HepG2 (cell line): ENCODE data around the gene CLDN7. TPM values are rescaled to one million over a fixed set of nuclear protein-coding genes. Genes with fewer than 3 reads are reported as not detected.
"Not testable (repeated sequence)": the region's sequence is repeated elsewhere in the genome, so short reads cannot be mapped to it uniquely, and the experiment has no call there.

ENCODE experiments used
- ATAC-seq: fragments of 200-7000 bp; cut with Tn5 transposase; 3 replicates; pipeline ENCODE4 v1.9.1; 2020; ENCODE audit warnings: mild to moderate bottlenecking, moderate library complexity
- BruUV-seq: library from RNA; stranded (reverse); fragments of 400-500 nt; replicated peaks from 2 replicates; lab custom pipeline; 2021; lab: Mats Ljungman, UMichigan
- CTCF ChIA-PET: fragments of 300-600 bp; formaldehyde crosslinking; extraction: SDS; loops from one replicate; lab custom pipeline; 2021; ENCODE audit warnings: low total read pairs, inconsistent platforms, low intra/inter-chr PET ratio; lab: Yijun Ruan, JAX
- POLR2A ChIA-PET: fragments of 350-600 bp; sonication (Branson Sonifier 250); formaldehyde crosslinking; loops from one replicate; lab custom pipeline; 2020; ENCODE audit warnings: antibody characterized with exemption, inconsistent platforms; lab: Yijun Ruan, JAX
- DNase-seq: peaks from one replicate; pipeline ENCODE4 v3.0.0-alpha.2; 2015; ENCODE audit warnings: low spot score
- FAIRE-seq: peaks from 3 replicates; lab custom pipeline; 2011; peaks lifted over from hg19 to GRCh38; lab: Jason Lieb, UNC
- H2AFZ ChIP-seq: one replicate; pipeline ENCODE4 v1.6.1; 2011; ENCODE audit warnings: low read length, inconsistent platforms
- H3K27ac ChIP-seq: fragments of 300-600 bp; 3 replicates; pipeline ENCODE4 v1.8.0; 2011; ENCODE audit warnings: mixed run types, mild to moderate bottlenecking, mixed read lengths, low read length, inconsistent platforms; ENCODE audit not compliant: insufficient read depth; ENCODE audit errors: extremely low read length
- H3K27me3 ChIP-seq, 2 experiments: fragments of 200-600 bp in 1 of 2; 2 replicates in 1 of 2; 3 replicates in 1 of 2; pipeline versions ENCODE4 v1.6.0 to v1.8.0; 2011; ENCODE audit warnings: low read length in 2 of 2, mild to moderate bottlenecking in 2 of 2, moderate library complexity in 2 of 2, inconsistent platforms in 1 of 2; ENCODE audit not compliant: insufficient read depth in 2 of 2, control insufficient read depth in 1 of 2
- H3K36me3 ChIP-seq, 2 experiments: fragments of 200-600 bp in 1 of 2; replicated peaks in 1 of 2; 2 replicates in 1 of 2; 3 replicates in 1 of 2; pipeline versions ENCODE4 v1.5.1 to v1.8.0; 2011; ENCODE audit warnings: low read length in 2 of 2, inconsistent platforms in 1 of 2; ENCODE audit not compliant: insufficient read depth in 2 of 2, control insufficient read depth in 1 of 2
- H3K4me1 ChIP-seq: 2 replicates; pipeline ENCODE4 v1.5.1; 2012; ENCODE audit warnings: low read length, inconsistent platforms; ENCODE audit not compliant: insufficient read depth
- H3K4me2 ChIP-seq: 2 replicates; pipeline ENCODE4 v1.6.0; 2011; ENCODE audit warnings: low read depth, low read length, inconsistent platforms
- H3K4me3 ChIP-seq, 3 experiments: fragments of 200-600 bp in 1 of 3; sonication (generic), shearing (Covaris generic) in 1 of 3; replicated peaks in 1 of 3; 2 replicates each; pipeline ENCODE4 v1.5.1; 2011 to 2016; ENCODE audit warnings: low read length in 3 of 3, inconsistent platforms in 2 of 3, low read depth in 2 of 3, mild to moderate bottlenecking in 2 of 3, control low read depth in 1 of 3, mixed read lengths in 1 of 3; ENCODE audit not compliant: insufficient read depth in 1 of 3
- H3K79me2 ChIP-seq: one replicate; pipeline ENCODE4 v1.6.1; 2011; ENCODE audit warnings: low read length, inconsistent platforms; ENCODE audit not compliant: insufficient read depth
- H3K9ac ChIP-seq: 2 replicates; pipeline ENCODE4 v1.6.0; 2011; ENCODE audit warnings: mild to moderate bottlenecking, low read depth, low read length, inconsistent platforms; ENCODE audit not compliant: insufficient read depth
- H3K9me3 ChIP-seq: 2 replicates; pipeline ENCODE4 v1.5.1; 2012; ENCODE audit warnings: mild to moderate bottlenecking, low read length
- H4K20me1 ChIP-seq: 2 replicates; pipeline ENCODE4 v1.6.0; 2011; ENCODE audit warnings: inconsistent platforms, mild to moderate bottlenecking, low read length, moderate library complexity; ENCODE audit not compliant: insufficient read depth
- ARNT2 ChIP-seq: sonication (generic); formaldehyde crosslinking; IDR thresholded peaks from 2 replicates; pipeline ENCODE4 v1.8.0; 2022; ENCODE audit warnings: mild to moderate bottlenecking, low read depth, missing genetic modification reagents, moderate library complexity
- CHD2 ChIP-seq: IDR thresholded peaks from 2 replicates; pipeline ENCODE4 v1.6.1; 2011; ENCODE audit warnings: low read depth, low read length, improper control_type of control experiment
- HNRNPL ChIP-seq: fragments of 200-400 bp; formaldehyde crosslinking; IDR thresholded peaks from 2 replicates; pipeline ENCODE4 v1.6.1; 2017; ENCODE audit warnings: mild to moderate bottlenecking, low read depth, low read length
- ZFAT ChIP-seq: sonication (generic); formaldehyde crosslinking; conservative IDR thresholded peaks from 2 replicates; pipeline ENCODE4 v1.8.1; 2023; ENCODE audit warnings: missing genetic modification reagents, inconsistent platforms
- ZNF451 ChIP-seq: sonication (generic); formaldehyde crosslinking; IDR thresholded peaks from 2 replicates; pipeline ENCODE4 v1.5.0; 2020; ENCODE audit warnings: mild to moderate bottlenecking, missing genetic modification reagents
- ZSCAN30 ChIP-seq: sonication (generic); formaldehyde crosslinking; IDR thresholded peaks from 2 replicates; pipeline ENCODE4 v1.5.0; 2020; ENCODE audit warnings: mild to moderate bottlenecking, missing genetic modification reagents
- WGBS: methylation state at CpG from one replicate; pipeline ENCODE4 v1.1.6; 2017; ENCODE audit warnings: low lambda C conversion rate; 5-methylcytosine and 5-hydroxymethylcytosine counted together
- in situ Hi-C: cut with HindIII; loops from 2 replicates; pipeline ENCODE4 v1.10.0; 2017; ENCODE audit warnings: low pct_unique_long_range_greater_than_20kb; ENCODE audit not compliant: extremely low pct_ligation_motif_present
- intact Hi-C: fragments of 100-400 bp; cut with micrococcal nuclease; formaldehyde crosslinking; loops from one replicate; pipeline ENCODE4 v1.10.0; 2022; ENCODE audit not compliant: unreplicated experiment
- polyA plus RNA-seq, 8 experiments: library from polyadenylated mRNA; depleted of rRNA in 3 of 8; stranded (reverse) in 7 of 8; unstranded in 1 of 8; fragments of >200 nt; fragmentation: Illumina TruSeq in 4 of 8; extraction: Trizol in 4 of 8; gene quantifications; 2 replicates each; pipeline versions ENCODE4 v1.2.1 to v1.2.3, GENCODE V29; 2011 to 2016; ENCODE audit warnings: low read depth in 4 of 8, missing spikeins in 1 of 8, mixed read lengths in 1 of 8; ENCODE audit not compliant: insufficient read depth in 1 of 8
- total RNA-seq, 5 experiments: library from RNA; depleted of rRNA; stranded (reverse); fragments of >200 nt; fragmentation: Illumina TruSeq; extraction: Trizol; gene quantifications; 2 replicates each; pipeline ENCODE4 v1.2.3, GENCODE V29; 2016; ENCODE audit warnings: low read depth in 1 of 5
- TF ChIP-seq, protein P1 (sequence below): sonication (generic); formaldehyde crosslinking; IDR thresholded peaks from 2 replicates; pipeline ENCODE4 v1.4.0; 2020; ENCODE audit warnings: missing genetic modification reagents

CLDN7 gene
- total and polyA plus RNA-seq, 2 of the 13 experiments (the other 11 are each of a cell fraction or from before 2014, with no cell fraction given) = not detected

DNA sequence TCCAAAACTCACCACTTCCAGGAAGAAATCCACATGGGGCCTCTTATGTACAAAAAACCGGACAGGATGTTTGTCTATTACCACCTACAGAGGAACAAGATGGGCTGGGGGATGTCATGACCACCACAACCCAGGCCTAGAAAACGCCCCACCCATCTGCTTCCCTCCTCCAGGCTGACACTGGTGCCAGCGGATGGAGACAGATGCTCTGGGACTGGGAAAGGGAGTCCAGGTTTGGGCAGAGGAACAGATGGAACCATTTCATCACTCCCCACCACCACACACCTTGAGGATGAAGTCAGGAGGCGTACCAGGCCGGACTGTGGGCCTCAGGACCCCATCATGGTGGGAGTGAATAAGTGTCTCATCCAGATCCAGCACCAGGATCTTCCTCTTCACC, 15.5 kb downstream of the CLDN7 start:
- H3K36me3 ChIP-seq = peaks cover 5 to 27% of the 10 kb centered on the region in 2 experiments; a peak in 4 of 5 replicates
- H3K4me1 ChIP-seq = peaks cover 28% of the 10 kb centered on the region
- H3K9ac ChIP-seq = no peak overlapping the region
- H4K20me1 ChIP-seq = no peaks in the 10 kb centered on the region
- ChIA-PET CTCF (no interaction called here), POLR2A (no interaction called here)
- FAIRE-seq = no peak
- TF ChIP-seq ZSCAN30 (CRISPR knock-in tag) (no peak), ZNF451 (CRISPR knock-in tag) (no peak), ZFAT (CRISPR knock-in tag) (no peak), CHD2 (no peak), HNRNPL (no peak), ARNT2 (CRISPR knock-in tag) (no peak)
- TF ChIP-seq, protein P1, sequence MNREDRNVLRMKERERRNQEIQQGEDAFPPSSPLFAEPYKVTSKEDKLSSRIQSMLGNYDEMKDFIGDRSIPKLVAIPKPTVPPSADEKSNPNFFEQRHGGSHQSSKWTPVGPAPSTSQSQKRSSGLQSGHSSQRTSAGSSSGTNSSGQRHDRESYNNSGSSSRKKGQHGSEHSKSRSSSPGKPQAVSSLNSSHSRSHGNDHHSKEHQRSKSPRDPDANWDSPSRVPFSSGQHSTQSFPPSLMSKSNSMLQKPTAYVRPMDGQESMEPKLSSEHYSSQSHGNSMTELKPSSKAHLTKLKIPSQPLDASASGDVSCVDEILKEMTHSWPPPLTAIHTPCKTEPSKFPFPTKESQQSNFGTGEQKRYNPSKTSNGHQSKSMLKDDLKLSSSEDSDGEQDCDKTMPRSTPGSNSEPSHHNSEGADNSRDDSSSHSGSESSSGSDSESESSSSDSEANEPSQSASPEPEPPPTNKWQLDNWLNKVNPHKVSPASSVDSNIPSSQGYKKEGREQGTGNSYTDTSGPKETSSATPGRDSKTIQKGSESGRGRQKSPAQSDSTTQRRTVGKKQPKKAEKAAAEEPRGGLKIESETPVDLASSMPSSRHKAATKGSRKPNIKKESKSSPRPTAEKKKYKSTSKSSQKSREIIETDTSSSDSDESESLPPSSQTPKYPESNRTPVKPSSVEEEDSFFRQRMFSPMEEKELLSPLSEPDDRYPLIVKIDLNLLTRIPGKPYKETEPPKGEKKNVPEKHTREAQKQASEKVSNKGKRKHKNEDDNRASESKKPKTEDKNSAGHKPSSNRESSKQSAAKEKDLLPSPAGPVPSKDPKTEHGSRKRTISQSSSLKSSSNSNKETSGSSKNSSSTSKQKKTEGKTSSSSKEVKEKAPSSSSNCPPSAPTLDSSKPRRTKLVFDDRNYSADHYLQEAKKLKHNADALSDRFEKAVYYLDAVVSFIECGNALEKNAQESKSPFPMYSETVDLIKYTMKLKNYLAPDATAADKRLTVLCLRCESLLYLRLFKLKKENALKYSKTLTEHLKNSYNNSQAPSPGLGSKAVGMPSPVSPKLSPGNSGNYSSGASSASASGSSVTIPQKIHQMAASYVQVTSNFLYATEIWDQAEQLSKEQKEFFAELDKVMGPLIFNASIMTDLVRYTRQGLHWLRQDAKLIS = no peak
- intact Hi-C loops = no loop called here
- no peak for ATAC-seq
- peaks cover 44% of the 10 kb centered on the region for H3K79me2 ChIP-seq
- no peak overlapping the region for H3K4me3 ChIP-seq
- H3K4me2 ChIP-seq = no peak overlapping the region
- no peaks in the 10 kb centered on the region; a peak in 1 of 5 replicates for H3K27me3 ChIP-seq
- no peak for DNase-seq
- WGBS = 95% methylated on average over 5 of the region's 5 CpGs
- BruUV-seq = no TSS peak
- in situ Hi-C loops = no loop called here
- no peak overlapping the region for H3K27ac ChIP-seq
- H3K9me3 ChIP-seq = no peaks in the 10 kb centered on the region
- no peak overlapping the region for H2AFZ ChIP-seq

DNA sequence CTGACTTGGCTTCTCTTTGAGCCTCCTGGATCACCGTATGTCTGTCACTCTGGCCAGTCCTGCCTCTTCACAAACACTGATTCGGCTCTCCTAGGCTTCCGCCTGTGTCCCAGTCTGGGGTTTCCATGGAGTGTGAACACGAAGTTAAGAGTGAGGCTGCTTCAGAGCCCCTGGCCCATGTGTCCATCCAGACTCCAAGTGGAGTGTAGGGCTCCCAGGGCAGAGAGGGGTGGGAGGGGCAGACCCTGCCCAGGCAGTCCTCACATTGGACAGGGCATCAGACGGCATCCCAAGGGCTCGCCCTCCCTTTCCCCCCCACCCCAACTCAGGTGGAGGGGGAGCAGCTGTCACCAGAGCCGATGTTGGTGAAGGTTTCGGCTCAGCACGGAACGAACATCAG, 18.4 kb downstream of the CLDN7 start:
- BruUV-seq, H3K27ac ChIP-seq, ATAC-seq, H3K9ac ChIP-seq, H3K27me3 ChIP-seq, in situ Hi-C loops, H3K4me2 ChIP-seq, H3K9me3 ChIP-seq, DNase-seq, H4K20me1 ChIP-seq, H2AFZ ChIP-seq, FAIRE-seq, H3K4me3 ChIP-seq: not testable (repeated sequence)
- WGBS = 96% methylated on average over 10 of the region's 10 CpGs
- POLR2A ChIA-PET = interaction anchor here (1.1 to 1.5 kb wide), 2 partner anchors 69 to 129 kb away, joined by 4 read pairs; partner anchors contain the start of gene ASGR2
- Histone ChIP-seq H3K79me2 (peaks cover 42% of the 10 kb centered on the region), H3K36me3 (peaks cover 5 to 27% of the 10 kb centered on the region in 2 experiments; a peak in 4 of 5 replicates), H3K4me1 (peaks cover 28% of the 10 kb centered on the region)
- intact Hi-C loops = loop anchor here (5.0 kb wide), 1 partner anchor 38 kb away; the partner anchor contains the start of gene SLC2A4
- CTCF ChIA-PET = interaction anchor here (1.6 kb wide), 1 partner anchor 52 kb away, joined by 11 read pairs; no protein-coding TSS in a partner anchor
